Prostate gland (tissue), 2 donors: ENCODE data around the gene CDK5RAP2.

Experiments
- POLR2A ChIP-seq: fragments of 450-650 bp; IDR thresholded peaks from one replicate; pipeline ENCODE4 v1.6.1; 2016; ENCODE audit warnings: antibody characterized with exemption, mild to moderate bottlenecking
- TF ChIP-seq, protein P1 (sequence below), 4 experiments: fragments of 200-600 bp in 2 of 4; fragments of 450-650 bp in 2 of 4; sonication (generic) in 2 of 4; IDR thresholded peaks; 1 replicate in 3 of 4; 2 replicates in 1 of 4; pipeline ENCODE4 v1.5.1; 2016 to 2019; ENCODE audit warnings: antibody characterized with exemption in 4 of 4, mild to moderate bottlenecking in 2 of 4, moderate library complexity in 2 of 4

DNA sequence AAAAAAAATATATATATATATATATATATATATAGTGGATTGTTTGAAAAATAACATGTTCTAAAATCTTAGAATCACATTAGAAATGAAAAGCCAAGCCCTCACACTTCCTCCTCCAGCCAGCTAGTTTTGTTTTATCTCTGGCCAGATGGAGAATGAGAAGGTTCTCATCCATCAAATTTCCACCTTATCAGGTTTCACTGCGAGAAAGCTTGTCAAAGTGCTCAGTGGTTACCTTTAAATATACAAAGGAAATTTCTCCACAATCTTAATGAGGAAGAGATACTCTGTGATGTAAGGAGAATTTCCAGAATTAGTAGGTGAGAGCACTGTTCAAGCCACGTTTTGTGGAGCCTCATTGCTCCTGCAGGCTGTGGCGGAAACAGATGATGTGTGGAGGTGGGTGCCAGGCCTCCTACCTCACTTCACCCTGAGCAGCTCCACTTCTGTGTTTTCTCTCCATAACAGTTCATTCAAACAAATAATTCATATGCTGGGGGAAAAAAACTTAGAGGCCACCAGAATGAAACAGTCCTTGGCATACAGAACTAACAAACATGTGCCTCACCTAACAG lies 71.9 kb downstream of the CDK5RAP2 start:
- TF ChIP-seq, protein P1, sequence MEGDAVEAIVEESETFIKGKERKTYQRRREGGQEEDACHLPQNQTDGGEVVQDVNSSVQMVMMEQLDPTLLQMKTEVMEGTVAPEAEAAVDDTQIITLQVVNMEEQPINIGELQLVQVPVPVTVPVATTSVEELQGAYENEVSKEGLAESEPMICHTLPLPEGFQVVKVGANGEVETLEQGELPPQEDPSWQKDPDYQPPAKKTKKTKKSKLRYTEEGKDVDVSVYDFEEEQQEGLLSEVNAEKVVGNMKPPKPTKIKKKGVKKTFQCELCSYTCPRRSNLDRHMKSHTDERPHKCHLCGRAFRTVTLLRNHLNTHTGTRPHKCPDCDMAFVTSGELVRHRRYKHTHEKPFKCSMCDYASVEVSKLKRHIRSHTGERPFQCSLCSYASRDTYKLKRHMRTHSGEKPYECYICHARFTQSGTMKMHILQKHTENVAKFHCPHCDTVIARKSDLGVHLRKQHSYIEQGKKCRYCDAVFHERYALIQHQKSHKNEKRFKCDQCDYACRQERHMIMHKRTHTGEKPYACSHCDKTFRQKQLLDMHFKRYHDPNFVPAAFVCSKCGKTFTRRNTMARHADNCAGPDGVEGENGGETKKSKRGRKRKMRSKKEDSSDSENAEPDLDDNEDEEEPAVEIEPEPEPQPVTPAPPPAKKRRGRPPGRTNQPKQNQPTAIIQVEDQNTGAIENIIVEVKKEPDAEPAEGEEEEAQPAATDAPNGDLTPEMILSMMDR (IDR thresholded peaks at IDR 0.05), result no peak
- no peak for TF ChIP-seq POLR2A
